DLD1 (cell line): ENCODE data around the gene UBE2D3.
"Not testable (repeated sequence)": the region's sequence is repeated elsewhere in the genome, so short reads cannot be mapped to it uniquely, and the experiment has no call there.

Source experiments
- in situ Hi-C: cut with HindIII; loops from 2 replicates; pipeline ENCODE4 v1.10.0; 2017; ENCODE audit warnings: low sequenced_read_pairs

The UBE2D3 gene

DNA sequence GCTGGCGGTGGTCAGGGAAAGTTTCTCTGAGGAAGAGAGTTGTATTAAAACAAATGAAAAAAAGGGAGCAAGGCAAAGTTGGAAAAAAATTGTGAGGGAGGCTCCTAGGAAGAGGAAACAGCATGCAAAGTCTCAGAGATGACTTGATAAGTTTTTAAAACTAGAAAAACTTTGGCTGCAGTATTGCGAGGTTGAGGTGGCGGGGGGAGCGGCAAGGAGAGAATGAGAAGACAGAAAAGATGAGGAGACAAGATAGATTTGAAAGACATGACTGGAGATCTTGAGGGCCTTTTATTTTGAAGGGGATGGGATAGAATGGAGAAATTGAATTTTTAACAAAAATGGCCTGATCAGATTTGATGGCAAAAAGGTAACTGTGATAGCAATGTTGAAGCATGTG lies 4.8 kb upstream of the UBE2D3 start:
- in situ Hi-C loops, result no loop called here

GRCh38 chr4:102829803-102830202 lies 2.5 kb upstream of the UBE2D3 start:
- in situ Hi-C loops, result no loop called here

DNA sequence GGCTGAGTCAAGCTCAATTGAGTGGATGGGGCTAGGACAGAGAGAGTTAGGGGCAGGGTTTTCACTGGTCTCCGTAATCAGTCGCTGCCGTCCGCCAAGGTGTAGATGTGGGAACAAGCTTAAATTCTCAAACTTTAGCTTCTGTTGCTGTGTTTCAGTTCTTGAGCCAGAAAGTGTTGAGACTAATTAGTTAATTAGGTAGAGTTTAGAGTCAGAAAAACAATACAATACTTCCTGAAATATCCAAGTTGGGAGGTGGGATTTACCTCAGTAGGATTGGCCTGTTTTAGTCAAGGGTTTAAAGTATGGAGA lies 1.1 kb upstream of the UBE2D3 start:
- in situ Hi-C loops, result no loop called here

- in situ Hi-C loops, result no loop called here
Measured at GRCh38 chr4:102827674-102828496, 534 bp upstream of the UBE2D3 start.

GRCh38 chr4:102826105-102826889 lies 1.1 kb downstream of the UBE2D3 start:
- in situ Hi-C loops, result no loop called here

GRCh38 chr4:102825261-102826091 lies 1.9 kb downstream of the UBE2D3 start:
- in situ Hi-C loops, result no loop called here

GRCh38 chr4:102824398-102824797 lies 3.0 kb downstream of the UBE2D3 start:
- in situ Hi-C loops, result no loop called here

- in situ Hi-C loops, result no loop called here
Measured at GRCh38 chr4:102823897-102824296, 3.5 kb downstream of the UBE2D3 start.

DNA sequence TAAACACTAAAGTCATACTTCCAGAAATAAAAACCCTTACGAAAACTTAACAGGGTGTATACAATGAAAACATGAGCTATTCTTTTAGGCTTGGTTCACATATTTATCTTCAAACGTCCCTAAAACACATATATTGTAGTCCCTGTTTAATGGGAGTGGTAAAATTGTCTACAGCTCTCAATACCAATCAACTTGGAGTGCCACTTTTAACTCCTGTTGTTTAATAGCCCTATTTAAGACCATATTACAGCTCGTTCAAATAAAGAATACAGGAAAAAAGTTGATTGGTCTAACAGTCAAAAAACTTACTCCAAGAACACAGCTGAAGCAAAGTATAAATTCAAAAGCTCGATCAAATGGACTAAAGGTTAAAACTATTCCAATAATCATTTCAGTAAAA lies 3.9 kb downstream of the UBE2D3 start:
- in situ Hi-C loops, result no loop called here

GRCh38 chr4:102819588-102820365 lies 7.6 kb downstream of the UBE2D3 start:
- in situ Hi-C loops, result no loop called here

DNA sequence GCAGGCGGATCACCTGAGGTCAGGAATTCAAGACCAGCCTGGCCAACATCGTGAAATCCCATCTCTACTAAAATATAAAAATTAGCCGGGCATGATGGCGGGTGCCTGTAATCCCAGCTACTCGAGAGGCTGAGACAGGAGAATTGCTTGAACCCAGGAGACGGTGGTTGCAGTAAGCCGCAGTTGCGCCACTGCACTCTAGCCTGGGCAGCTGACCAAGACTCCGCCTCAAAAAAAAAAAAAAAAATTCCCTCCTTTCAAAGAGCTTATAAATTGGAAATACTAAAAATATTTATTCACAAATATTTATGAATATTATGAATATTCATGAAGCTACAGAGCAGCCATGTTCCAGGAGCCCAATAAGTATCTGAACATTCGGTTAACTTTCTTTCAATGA lies 8.3 kb downstream of the UBE2D3 start:
- in situ Hi-C loops, result not testable (repeated sequence)

DNA sequence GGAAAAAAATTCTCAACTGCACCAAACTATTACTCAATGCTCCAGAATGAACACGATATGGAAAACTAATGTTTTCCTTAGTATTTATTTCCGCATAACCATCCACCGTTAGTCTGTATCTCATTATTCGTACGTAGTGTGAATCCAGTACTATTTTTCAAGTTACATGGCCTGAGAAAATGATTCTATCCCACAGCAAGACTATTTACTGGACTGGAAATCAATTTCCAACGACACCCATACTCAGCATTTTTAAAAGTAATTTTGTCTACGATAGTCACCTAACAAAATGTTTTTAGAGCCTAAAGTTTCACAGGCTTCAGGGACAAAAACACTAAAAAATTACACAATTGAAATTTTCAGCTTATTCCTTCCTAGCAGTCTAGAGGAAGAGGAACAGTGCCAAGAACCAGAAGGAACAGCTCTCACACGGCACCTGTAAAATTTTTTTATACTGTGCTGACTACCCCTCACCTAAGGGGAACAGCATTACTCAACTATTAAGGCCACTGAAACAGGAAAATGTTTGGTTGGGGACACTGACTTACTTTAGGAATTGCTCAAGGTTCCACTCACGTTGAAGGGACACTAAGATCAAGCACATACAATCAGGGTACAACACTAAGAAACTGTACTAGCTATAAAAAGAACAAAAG lies 9.6 kb downstream of the UBE2D3 start:
- in situ Hi-C loops, result no loop called here

DNA sequence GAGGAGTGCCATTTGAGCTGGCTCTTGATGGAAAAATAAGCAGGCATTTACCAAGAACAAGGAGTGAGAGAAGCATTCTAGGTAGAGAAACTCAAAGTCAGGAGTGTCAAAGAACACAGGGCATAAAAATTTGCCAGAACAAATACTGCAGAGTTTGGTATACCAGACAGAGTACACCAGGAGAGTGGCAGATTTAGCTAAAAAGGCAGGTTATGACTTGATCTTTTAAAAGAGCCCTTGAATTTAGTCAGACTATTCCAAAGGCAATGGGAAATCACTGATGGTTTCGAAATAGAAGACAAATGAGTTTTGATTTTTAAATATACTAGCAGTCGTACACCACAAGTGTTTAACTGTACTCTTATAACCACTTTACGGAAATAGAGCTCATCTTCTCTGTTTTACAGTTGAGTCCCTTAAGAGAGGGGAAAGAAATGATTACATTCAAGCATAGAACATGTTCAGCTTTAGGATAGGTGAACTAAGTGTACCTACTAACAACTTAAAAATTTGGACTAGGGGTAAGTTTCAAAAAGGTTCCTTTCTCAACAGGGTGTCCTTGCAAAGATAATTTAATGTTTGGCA lies 10.2 kb downstream of the UBE2D3 start:
- in situ Hi-C loops, result no loop called here

DNA sequence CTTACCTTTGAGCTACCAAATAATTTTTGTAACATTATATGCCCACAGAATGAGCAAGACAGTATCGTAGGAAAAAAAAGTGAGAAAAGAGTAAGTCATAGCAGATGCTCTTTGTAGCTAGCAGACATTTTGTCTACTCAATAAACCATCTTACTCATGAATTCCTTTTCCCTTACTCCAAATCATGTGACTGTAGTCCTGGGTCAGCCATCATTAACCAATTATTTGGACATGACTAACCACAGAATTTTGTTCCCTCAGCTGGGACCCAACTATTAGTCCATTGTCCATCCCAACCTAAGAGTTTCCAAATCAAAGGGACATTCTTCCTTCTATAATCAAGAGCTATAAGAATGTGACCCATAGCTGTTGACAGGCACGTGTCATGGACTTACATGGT lies 11.4 kb downstream of the UBE2D3 start:
- in situ Hi-C loops, result no loop called here

DNA sequence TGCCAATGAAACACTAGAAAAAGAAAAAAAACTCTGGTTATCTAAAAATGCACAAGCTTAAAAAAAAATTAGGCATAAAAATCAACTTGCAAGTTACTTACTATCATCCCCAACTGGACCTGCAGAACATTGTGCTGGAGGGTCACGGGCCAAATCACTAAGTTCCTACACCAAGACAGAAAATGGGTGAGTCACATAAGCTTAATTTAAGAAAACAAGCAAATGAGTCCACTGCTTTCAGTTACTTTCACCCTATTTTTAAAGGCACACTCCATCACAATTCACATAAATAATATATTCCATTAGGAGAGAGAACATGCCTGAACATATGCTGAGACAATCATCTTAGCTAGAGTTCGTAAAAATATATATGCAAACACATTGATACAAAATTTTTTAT lies 17.7 kb downstream of the UBE2D3 start:
- in situ Hi-C loops, result no loop called here

GRCh38 chr4:102809190-102809589 lies 18.2 kb downstream of the UBE2D3 start:
- in situ Hi-C loops, result no loop called here

DNA sequence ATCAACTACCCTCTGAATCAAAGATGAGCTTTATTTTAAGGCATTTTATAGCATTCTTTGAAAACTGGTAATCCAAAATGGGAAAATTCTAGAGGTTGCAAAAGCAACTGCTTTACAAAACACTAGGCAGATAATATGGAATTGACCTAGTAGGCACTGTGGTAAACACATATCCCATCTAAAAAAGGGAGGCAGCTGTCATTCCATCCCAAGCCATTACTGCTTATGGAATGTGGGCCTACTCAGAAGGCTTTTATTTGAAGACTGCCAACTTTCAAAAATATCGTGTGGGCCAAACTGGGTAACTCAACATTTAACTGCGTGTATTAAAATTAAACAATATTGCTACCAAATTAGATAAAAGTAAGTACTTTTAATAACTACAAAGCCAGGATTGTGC lies 19.3 kb downstream of the UBE2D3 start:
- in situ Hi-C loops, result no loop called here

- in situ Hi-C loops, result no loop called here
Measured at GRCh38 chr4:102807345-102807744, 20.0 kb downstream of the UBE2D3 start.

GRCh38 chr4:102799816-102800215 lies 27.5 kb downstream of the UBE2D3 start:
- in situ Hi-C loops, result no loop called here

DNA sequence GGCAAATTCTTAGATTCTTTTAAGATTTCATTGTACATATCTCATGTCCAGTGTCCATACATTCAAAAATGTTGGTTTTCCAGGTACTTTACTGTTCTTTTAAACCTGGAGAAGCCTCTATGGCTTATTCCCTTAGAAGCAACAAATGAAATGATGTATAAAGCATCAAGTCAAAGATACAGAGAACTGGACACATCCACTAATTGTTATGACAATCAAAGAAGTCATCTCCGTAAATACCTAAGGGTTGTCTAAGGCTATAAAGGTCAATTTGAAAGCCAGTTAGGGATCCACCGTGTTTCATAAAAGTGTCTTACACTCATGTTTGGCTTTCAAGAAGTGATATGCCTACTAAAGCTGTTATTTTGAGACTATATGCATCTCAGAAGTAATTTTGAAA lies 32.4 kb downstream of the UBE2D3 start:
- in situ Hi-C loops, result no loop called here
